Endothelial cell of umbilical vein (primary cell): ENCODE data around the gene LMF1. TPM values are rescaled to one million over a fixed set of nuclear protein-coding genes. Genes with fewer than 3 reads are reported as not detected.

Experiments used
- BruUV-seq: library from RNA; stranded (reverse); fragments of 400-500 nt; replicated peaks from 2 replicates; lab custom pipeline; 2021; lab: Mats Ljungman, UMichigan
- CTCF ChIA-PET: fragments of 300-600, 350-600 bp; sonication (Branson Sonifier 250); formaldehyde crosslinking; loops from one replicate; lab custom pipeline; 2021; ENCODE audit warnings: antibody characterized with exemption, inconsistent platforms; lab: Charles Lee
- POLR2A ChIA-PET: fragments of 300-600, 350-600 bp; sonication (Branson Sonifier 250); formaldehyde crosslinking; loops from one replicate; lab custom pipeline; 2021; ENCODE audit warnings: antibody characterized with exemption, inconsistent platforms; lab: Charles Lee
- DNase-seq: peaks from one replicate; pipeline ENCODE4 v3.0.0-alpha.2; 2011; ENCODE audit warnings: low read depth, low spot score
- FAIRE-seq: peaks from 2 replicates; lab custom pipeline; 2011; peaks lifted over from hg19 to GRCh38; lab: Jason Lieb, UNC
- H2AFZ ChIP-seq: 2 replicates; pipeline ENCODE4 v1.6.0; 2012; ENCODE audit warnings: low read depth, low read length, control low read depth, inconsistent platforms
- H3K27ac ChIP-seq: 2 replicates; pipeline ENCODE4 v1.5.1; 2011; ENCODE audit warnings: low read depth, mild to moderate bottlenecking, control low read depth, low read length, moderate library complexity; ENCODE audit not compliant: insufficient read depth
- H3K27me3 ChIP-seq, 2 experiments: 2 replicates each; pipeline versions ENCODE4 v1.6.0 to v1.6.1; 2011; ENCODE audit warnings: low read length in 2 of 2, mixed read lengths in 1 of 2; ENCODE audit not compliant: control insufficient read depth in 2 of 2, insufficient read depth in 2 of 2
- H3K36me3 ChIP-seq, 2 experiments: 2 replicates in 1 of 2; 3 replicates in 1 of 2; pipeline ENCODE4 v1.5.1; 2011; ENCODE audit warnings: low read length in 2 of 2, mild to moderate bottlenecking in 1 of 2, moderate library complexity in 1 of 2; ENCODE audit not compliant: control insufficient read depth in 2 of 2, insufficient read depth in 2 of 2; ENCODE audit errors: extremely low read depth in 1 of 2
- H3K4me1 ChIP-seq: 3 replicates; pipeline ENCODE4 v1.5.1; 2011; ENCODE audit warnings: mild to moderate bottlenecking, low read length; ENCODE audit not compliant: control insufficient read depth, insufficient read depth; ENCODE audit errors: extremely low read depth
- H3K4me2 ChIP-seq: 2 replicates; pipeline ENCODE4 v1.6.1; 2011; ENCODE audit warnings: low read length, control low read depth, mixed read lengths; ENCODE audit not compliant: insufficient read depth
- H3K4me3 ChIP-seq, 3 experiments: fragments of 200-600 bp in 1 of 3; sonication (generic), shearing (Covaris generic) in 1 of 3; replicated peaks in 1 of 3; 2 replicates each; pipeline ENCODE4 v1.5.1; 2011 to 2016; ENCODE audit warnings: control low read depth in 3 of 3, low read length in 3 of 3, mild to moderate bottlenecking in 2 of 3, inconsistent platforms in 1 of 3, low read depth in 1 of 3, moderate library complexity in 1 of 3; ENCODE audit not compliant: insufficient read depth in 1 of 3
- H3K79me2 ChIP-seq: 2 replicates; pipeline ENCODE4 v1.6.0; 2012; ENCODE audit warnings: low read length, inconsistent platforms; ENCODE audit not compliant: control insufficient read depth, insufficient read depth
- H3K9ac ChIP-seq: replicated peaks from 2 replicates; pipeline ENCODE3; 2011; ENCODE audit warnings: low read length, control low read depth; ENCODE audit not compliant: insufficient read depth; ENCODE audit errors: extremely low read depth
- H3K9me1 ChIP-seq: replicated peaks from 3 replicates; pipeline ENCODE4 v1.6.0; 2011; ENCODE audit warnings: mild to moderate bottlenecking, low read length; ENCODE audit not compliant: control insufficient read depth, insufficient read depth; ENCODE audit errors: extremely low read depth
- H3K9me3 ChIP-seq: replicated peaks from 2 replicates; pipeline ENCODE4 v1.5.1; 2012; ENCODE audit warnings: low read length, inconsistent platforms; ENCODE audit not compliant: control insufficient read depth, insufficient read depth
- H4K20me1 ChIP-seq: replicated peaks from 2 replicates; pipeline ENCODE3; 2011; ENCODE audit warnings: mild to moderate bottlenecking, low read length; ENCODE audit not compliant: control insufficient read depth, insufficient read depth; ENCODE audit errors: extremely low read depth
- CTCF ChIP-seq, 2 donors: IDR thresholded peaks; 1 replicate in 1 of 2; 2 replicates in 1 of 2; pipeline ENCODE4 v1.5.1; 2011; ENCODE audit warnings: low read length in 2 of 2, mild to moderate bottlenecking in 2 of 2, moderate library complexity in 2 of 2, control low read depth in 1 of 2, inconsistent platforms in 1 of 2, low read depth in 1 of 2; ENCODE audit not compliant: insufficient read depth in 1 of 2; ENCODE audit errors: extremely low read depth in 1 of 2
- FOS ChIP-seq: IDR thresholded peaks from 2 replicates; pipeline ENCODE4 v1.6.1; 2011; ENCODE audit warnings: mild to moderate bottlenecking, low read length, moderate library complexity, borderline replicate concordance; ENCODE audit not compliant: insufficient read depth
- GATA2 ChIP-seq: IDR thresholded peaks from 2 replicates; pipeline ENCODE4 v1.7.0; 2011; ENCODE audit warnings: low read depth, mild to moderate bottlenecking, moderate library complexity, mixed read lengths, low read length; ENCODE audit not compliant: insufficient read length, insufficient read depth
- MAX ChIP-seq: IDR thresholded peaks from 2 replicates; pipeline ENCODE4 v1.6.1; 2011; ENCODE audit not compliant: insufficient read depth, insufficient read length
- MYC ChIP-seq: IDR thresholded peaks from one replicate; pipeline ENCODE4 v1.6.1; 2011; ENCODE audit warnings: mild to moderate bottlenecking, low read depth, low read length
- POLR2AphosphoS5 ChIP-seq: IDR thresholded peaks from 2 replicates; pipeline ENCODE4 v1.6.1; 2012; ENCODE audit warnings: low read depth, mild to moderate bottlenecking, control low read depth, low read length, moderate library complexity; ENCODE audit not compliant: insufficient read depth
- dilution Hi-C: fragments of 300-500 bp; cut with MboI; formaldehyde crosslinking; loops from one replicate; pipeline ENCODE4 v1.15.0; 2019; ENCODE audit warnings: low sequenced_read_pairs; ENCODE audit not compliant: extremely low pct_ligation_motif_present
- intact Hi-C: fragments of 100-400 bp; cut with micrococcal nuclease; formaldehyde crosslinking; loops from one replicate; pipeline ENCODE4 v1.10.0; 2022
- polyA plus RNA-seq, 4 experiments: library from polyadenylated mRNA; depleted of rRNA in 3 of 4; stranded (reverse) in 3 of 4; unstranded in 1 of 4; fragments of >200 nt; gene quantifications; 2 replicates each; pipeline versions ENCODE4 v1.2.1 to v1.2.3, GENCODE V29; 2011 to 2012; ENCODE audit warnings: missing spikeins in 1 of 4
- total RNA-seq: library from RNA; stranded (reverse); gene quantifications from 2 replicates; pipeline ENCODE4 v1.2.3, GENCODE V29; 2021

The LMF1 gene
- total and polyA plus RNA-seq, 2 donors (not counting 3 experiments of a cell fraction or from before 2014, with no cell fraction given) = 17.8 TPM

DNA sequence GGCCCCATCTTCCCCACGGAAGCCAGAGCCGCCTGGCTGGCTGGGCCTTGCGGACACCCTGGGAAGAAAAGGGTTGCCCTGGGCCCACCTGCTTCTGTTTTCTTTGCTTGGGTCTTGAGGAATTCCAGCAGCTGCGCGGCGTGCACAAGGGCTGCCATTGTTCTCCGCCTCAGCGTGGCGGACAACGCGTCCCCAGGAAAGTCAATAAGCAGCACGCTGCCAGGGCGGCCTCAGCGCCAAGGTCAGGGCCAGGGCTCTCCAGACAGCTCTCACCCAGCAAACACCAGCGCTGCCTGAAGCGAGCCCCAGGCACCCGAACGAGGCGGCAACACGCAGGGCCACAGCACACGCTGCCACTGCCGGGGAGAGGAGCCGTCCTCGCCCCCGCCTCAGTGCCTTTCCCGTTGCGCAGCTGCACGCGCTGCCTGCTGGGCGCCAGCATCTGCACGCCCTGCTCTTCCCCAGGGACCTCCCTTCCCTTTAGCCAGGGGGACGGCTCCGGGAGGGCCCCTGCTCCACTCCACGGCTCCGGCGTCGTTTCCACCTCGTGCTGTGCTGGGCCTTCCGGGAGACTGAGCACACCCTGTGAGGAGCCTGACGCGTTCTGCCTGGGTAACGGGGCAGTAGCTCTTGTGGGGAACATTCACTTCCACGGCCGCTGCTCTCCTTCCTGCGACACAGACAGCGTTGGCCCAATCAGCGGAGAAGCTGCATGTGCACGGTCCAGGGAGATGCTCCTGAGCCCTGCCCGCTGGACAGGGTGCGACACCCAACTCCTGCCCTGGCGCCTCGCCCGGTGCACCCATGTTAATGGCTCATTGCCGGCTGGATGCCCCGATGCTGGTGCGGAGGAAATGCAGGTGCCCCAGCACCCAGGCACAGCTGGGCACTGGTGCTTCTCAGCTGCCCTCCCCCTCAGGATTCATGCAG is 57.8 kb downstream of the LMF1 start:
- H3K9ac ChIP-seq = no peak overlapping the region
- intact Hi-C loops (no loop called here), dilution Hi-C loops (no loop called here)
- H3K4me3 ChIP-seq = no peak overlapping the region
- no peaks in the 10 kb centered on the region for H3K27me3 ChIP-seq
- DNase-seq = no peak
- no peaks in the 10 kb centered on the region for H3K36me3 ChIP-seq
- ChIA-PET POLR2A (no interaction called here), CTCF (no interaction called here)
- FAIRE-seq = no peak
- BruUV-seq = no TSS peak
- TF ChIP-seq GATA2 (no peak), POLR2AphosphoS5 (no peak), FOS (no peak), MYC (no peak), MAX (no peak), CTCF (IDR thresholded peaks at IDR 0.05; ENCODE audit: extremely low read depth in 1 of 2, insufficient read depth in 1 of 2, low read depth in 1 of 2, low read length in 2 of 2) (no peak)
- H3K27ac ChIP-seq = no peak overlapping the region
- no peak overlapping the region for H3K4me2 ChIP-seq
- no peaks in the 10 kb centered on the region for H3K79me2 ChIP-seq
- no peak overlapping the region for H2AFZ ChIP-seq
- H3K9me3 ChIP-seq = no peaks in the 10 kb centered on the region
- no peaks in the 10 kb centered on the region for H3K4me1 ChIP-seq
- no peaks in the 10 kb centered on the region for H3K9me1 ChIP-seq
- H4K20me1 ChIP-seq = no peaks in the 10 kb centered on the region
